Gastrocnemius medialis (tissue), 4 donors: ENCODE data around the gene CHST11. TPM values are rescaled to one million over a fixed set of nuclear protein-coding genes. Genes with fewer than 3 reads are reported as not detected.

Experiments
- ATAC-seq, 2 donors: fragments of 150-250 bp; one replicate each; pipeline ENCODE4 v1.9.1; 2016
- DNase-seq, 2 donors: peaks; one replicate each; pipeline ENCODE4 v3.0.0-alpha.2; 2019
- H3K27ac ChIP-seq, 4 donors: fragments of 200-600 bp; sonication (generic); 1 replicate in 1 of 4; 2 replicates in 3 of 4; pipeline ENCODE4 v1.5.1; 2016 to 2018; ENCODE audit warnings: mild to moderate bottlenecking in 2 of 4, moderate library complexity in 1 of 4
- H3K27me3 ChIP-seq, 3 donors: fragments of 200-600 bp; sonication (generic) in 2 of 3; 1 replicate in 1 of 3; 2 replicates in 2 of 3; pipeline versions ENCODE4 v1.5.1 to v1.6.0; 2016 to 2019; ENCODE audit warnings: mild to moderate bottlenecking in 1 of 3, moderate library complexity in 1 of 3
- H3K36me3 ChIP-seq, 2 donors: fragments of 200-600 bp; sonication (generic) in 1 of 2; one replicate each; pipeline ENCODE4 v1.5.1; 2017 to 2018
- H3K4me1 ChIP-seq, 2 donors: fragments of 200-600 bp; sonication (generic) in 1 of 2; one replicate each; pipeline ENCODE4 v1.5.1; 2016 to 2017; ENCODE audit warnings: mild to moderate bottlenecking in 2 of 2
- H3K4me3 ChIP-seq, 4 donors: fragments of 200-600 bp; sonication (generic) in 3 of 4; 1 replicate in 1 of 4; 2 replicates in 3 of 4; pipeline ENCODE4 v1.5.1; 2016 to 2019; ENCODE audit warnings: mild to moderate bottlenecking in 2 of 4
- H3K9me3 ChIP-seq, 3 donors: fragments of 200-600 bp; sonication (generic) in 2 of 3; 1 replicate in 1 of 3; 2 replicates in 2 of 3; pipeline ENCODE4 v1.5.1; 2016 to 2019
- CTCF ChIP-seq, 5 experiments: fragments of 450-650 bp in 3 of 5; fragments of 200-600 bp in 2 of 5; sonication (generic) in 2 of 5; IDR thresholded peaks in 4 of 5; conservative IDR thresholded peaks in 1 of 5; 1 replicate in 4 of 5; 2 replicates in 1 of 5; pipeline ENCODE4 v1.5.1; 2016 to 2019; ENCODE audit warnings: antibody characterized with exemption in 5 of 5, mild to moderate bottlenecking in 3 of 5, moderate library complexity in 3 of 5
- POLR2A ChIP-seq, 2 donors: fragments of 450-650 bp; IDR thresholded peaks; one replicate each; pipeline ENCODE4 v1.6.1; 2017; ENCODE audit warnings: antibody characterized with exemption in 2 of 2, mild to moderate bottlenecking in 2 of 2, moderate library complexity in 2 of 2
- in situ Hi-C, 4 donors: fragments of 200-750 bp; cut with MboI; loops; one replicate each; pipeline versions ENCODE4 v1.15.0 to v1.8.0; 2017; ENCODE audit warnings: low sequenced_read_pairs in 4 of 4
- intact Hi-C: fragments of 100-400 bp; cut with DNase I; formaldehyde crosslinking; loops from one replicate; pipeline ENCODE4 v1.15.1; 2023; ENCODE audit warnings: low total_unique reads
- total RNA-seq, 4 donors: library from RNA; depleted of rRNA; stranded (reverse); fragments of >200 nt; gene quantifications; one replicate each; pipeline versions ENCODE4 v1.1.0 to v1.2.3, GENCODE V29; 2016

Gene CHST11
- total RNA-seq, 4 donors from 2014 or later: 0.17 to 2.1 (median 1.4) TPM

GRCh38 chr12:104547235-104547634 is 90.5 kb downstream of the CHST11 start:
- no peak for TF ChIP-seq POLR2A (IDR thresholded peaks at IDR 0.05)
- no peak for TF ChIP-seq CTCF (IDR thresholded peaks at IDR 0.05 in 4 of 5, conservative IDR thresholded peaks at IDR 0.05 in 1 of 5)
- no peak overlapping the region for H3K4me3 ChIP-seq
- H3K27ac ChIP-seq: no peak overlapping the region
- no peaks in the 10 kb centered on the region for H3K36me3 ChIP-seq
- no peak for DNase-seq
- in situ Hi-C loops (no loop called here), intact Hi-C loops (no loop called here)
- no peaks in the 10 kb centered on the region for H3K4me1 ChIP-seq
- no peak for ATAC-seq
- H3K9me3 ChIP-seq: no peaks in the 10 kb centered on the region
- H3K27me3 ChIP-seq: no peaks in the 10 kb centered on the region

- Histone ChIP-seq H3K27me3 (no peaks in the 10 kb centered on the region), H3K9me3 (no peaks in the 10 kb centered on the region), H3K36me3 (no peaks in the 10 kb centered on the region), H3K27ac (no peak overlapping the region), H3K4me1 (no peaks in the 10 kb centered on the region), H3K4me3 (no peak overlapping the region)
- ATAC-seq (no peak), DNase-seq (no peak)
- intact Hi-C loops: no loop called here
- no peak for TF ChIP-seq CTCF (IDR thresholded peaks at IDR 0.05 in 4 of 5, conservative IDR thresholded peaks at IDR 0.05 in 1 of 5)
- no peak for TF ChIP-seq POLR2A (IDR thresholded peaks at IDR 0.05)
- in situ Hi-C loops: no loop called here
These were observed 93.2 kb downstream of the CHST11 start for GRCh38 chr12:104549815-104550480.

DNA sequence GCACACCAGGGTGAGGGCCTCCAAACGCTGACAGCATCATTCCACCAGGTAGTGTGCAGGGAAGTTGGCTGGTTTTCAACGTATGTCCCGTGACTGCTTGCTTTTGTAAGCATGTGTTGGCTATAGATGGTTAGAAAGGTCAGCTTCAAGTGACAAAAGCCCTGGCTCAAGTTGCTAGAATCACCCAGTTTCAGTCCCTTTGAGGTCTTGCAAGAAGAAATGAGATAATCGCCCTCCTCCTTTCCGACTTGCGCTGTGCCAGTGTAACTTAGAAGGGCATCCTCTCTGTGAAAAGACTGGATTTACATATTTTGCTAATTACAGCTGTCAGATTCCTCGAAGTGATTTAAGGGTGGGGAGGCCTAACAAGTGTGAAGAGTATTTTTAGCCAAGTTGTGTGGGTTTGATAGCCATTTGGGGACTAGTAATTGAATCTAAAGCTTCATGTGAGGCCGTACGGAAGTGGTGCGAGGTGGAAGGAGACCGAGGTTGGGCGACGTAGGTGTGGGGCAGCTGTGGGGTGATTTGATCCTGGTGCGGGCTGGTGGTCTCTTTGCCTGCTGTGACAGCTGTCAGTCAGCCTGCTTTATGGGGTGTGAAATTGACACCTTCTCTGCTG is 94.7 kb downstream of the CHST11 start:
- H3K27me3 ChIP-seq: no peaks in the 10 kb centered on the region
- H3K4me3 ChIP-seq: no peak overlapping the region
- in situ Hi-C loops: no loop called here
- H3K27ac ChIP-seq: no peak overlapping the region
- ATAC-seq: no peak
- DNase-seq: no peak
- H3K9me3 ChIP-seq: no peaks in the 10 kb centered on the region
- H3K4me1 ChIP-seq: no peaks in the 10 kb centered on the region
- TF ChIP-seq POLR2A (IDR thresholded peaks at IDR 0.05) (no peak), CTCF (IDR thresholded peaks at IDR 0.05 in 4 of 5, conservative IDR thresholded peaks at IDR 0.05 in 1 of 5) (no peak)
- intact Hi-C loops: no loop called here
- no peaks in the 10 kb centered on the region for H3K36me3 ChIP-seq

DNA sequence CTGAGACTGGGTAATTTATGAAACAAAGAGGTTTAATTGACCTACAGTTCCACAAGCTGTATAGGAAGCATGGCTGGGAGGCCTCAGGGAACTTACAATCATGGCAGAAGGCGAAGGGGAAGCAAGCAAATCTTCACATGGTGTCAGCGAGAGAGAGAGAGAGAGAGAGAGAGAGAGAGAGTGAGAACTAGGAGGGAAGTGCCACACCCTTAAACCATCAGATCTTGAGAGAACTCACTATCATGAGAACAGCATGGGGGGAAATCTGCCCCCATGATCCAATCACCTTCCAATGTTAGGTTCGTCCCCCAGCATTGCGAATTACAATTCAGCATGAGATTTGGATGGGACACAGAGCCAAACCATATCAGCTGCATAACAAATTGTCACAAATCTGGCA is 96.7 kb downstream of the CHST11 start:
- H3K27ac ChIP-seq: no peak overlapping the region
- in situ Hi-C loops (no loop called here), intact Hi-C loops (no loop called here)
- H3K27me3 ChIP-seq: no peaks in the 10 kb centered on the region
- no peak overlapping the region for H3K4me3 ChIP-seq
- DNase-seq (no peak), ATAC-seq (no peak)
- H3K36me3 ChIP-seq: no peaks in the 10 kb centered on the region
- no peaks in the 10 kb centered on the region for H3K9me3 ChIP-seq
- no peaks in the 10 kb centered on the region for H3K4me1 ChIP-seq
- TF ChIP-seq POLR2A (IDR thresholded peaks at IDR 0.05): no peak
- no peak for TF ChIP-seq CTCF (IDR thresholded peaks at IDR 0.05 in 4 of 5, conservative IDR thresholded peaks at IDR 0.05 in 1 of 5)
